ENCODE data around the gene CCL19.
A peak's percentile ranks its signal among the peaks of the same experiment; 100 is the strongest.

The CCL19 gene

GRCh38 chr9:34684816-34685215 is 6.3 kb downstream of the CCL19 start:
- H3K27ac ChIP-seq (ENCODE audit: low read depth, low read length), result no peak overlapping the region
- H3K36me3 ChIP-seq (ENCODE audit: control insufficient read depth in 1 of 2, insufficient read depth in 2 of 2, low read length in 2 of 2), result no peaks in the 10 kb centered on the region
- no peaks in the 10 kb centered on the region for H3K9me3 ChIP-seq (ENCODE audit: control insufficient read depth in 1 of 2, low read length in 2 of 2)
- no peaks in the 10 kb centered on the region for H3K27me3 ChIP-seq (ENCODE audit: control insufficient read depth in 1 of 2, insufficient read depth in 2 of 2, low read length in 2 of 2)
- H3K9ac ChIP-seq (ENCODE audit: low read depth in 1 of 2, low read length in 2 of 2), result no peak overlapping the region
- peaks cover 7 to 11% of the 10 kb centered on the region in 2 donors for H3K4me1 ChIP-seq (ENCODE audit: control insufficient read depth in 1 of 2, insufficient read depth in 2 of 2, low read length in 2 of 2)
- no peak overlapping the region for H3K4me3 ChIP-seq (ENCODE audit: low read depth in 1 of 2, low read length in 2 of 2)

GRCh38 chr9:34684145-34684544 is 6.9 kb downstream of the CCL19 start:
- Histone ChIP-seq H3K9ac (ENCODE audit: low read depth in 1 of 2, low read length in 2 of 2) (no peak overlapping the region), H3K9me3 (ENCODE audit: control insufficient read depth in 1 of 2, low read length in 2 of 2) (no peaks in the 10 kb centered on the region), H3K27me3 (ENCODE audit: control insufficient read depth in 1 of 2, insufficient read depth in 2 of 2, low read length in 2 of 2) (no peaks in the 10 kb centered on the region), H3K4me3 (ENCODE audit: low read depth in 1 of 2, low read length in 2 of 2) (no peak overlapping the region), H3K27ac (ENCODE audit: low read depth, low read length) (no peak overlapping the region), H3K36me3 (ENCODE audit: control insufficient read depth in 1 of 2, insufficient read depth in 2 of 2, low read length in 2 of 2) (no peaks in the 10 kb centered on the region), H3K4me1 (ENCODE audit: control insufficient read depth in 1 of 2, insufficient read depth in 2 of 2, low read length in 2 of 2) (peaks cover 1 to 4% of the 10 kb centered on the region in 2 donors)

DNA sequence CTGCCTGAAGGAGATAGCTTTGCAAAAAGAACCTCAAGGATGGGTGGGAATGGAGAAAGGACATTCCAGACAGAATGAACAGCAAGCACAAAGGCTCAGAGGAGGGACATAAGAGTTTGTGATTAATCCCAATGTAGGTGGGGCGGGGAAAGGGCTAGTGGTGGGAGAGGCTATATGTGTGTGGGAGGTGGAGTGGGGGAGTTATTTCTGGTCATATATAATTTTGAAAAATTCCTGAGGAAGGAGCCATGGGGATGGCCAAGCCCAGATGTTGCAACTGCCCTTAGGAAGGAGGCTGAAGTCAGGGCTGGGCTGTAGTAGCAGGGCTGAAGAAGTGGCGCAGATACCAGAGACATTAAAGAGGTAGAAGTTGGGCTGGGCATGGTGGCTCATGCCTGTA is 15.2 kb downstream of the CCL19 start:
- H3K4me3 ChIP-seq (ENCODE audit: low read depth in 1 of 2, low read length in 2 of 2), result no peak overlapping the region
- no peaks in the 10 kb centered on the region for H3K36me3 ChIP-seq (ENCODE audit: control insufficient read depth in 1 of 2, insufficient read depth in 2 of 2, low read length in 2 of 2)
- no peak overlapping the region for H3K27ac ChIP-seq (ENCODE audit: low read depth, low read length)
- H3K9ac ChIP-seq (ENCODE audit: low read depth in 1 of 2, low read length in 2 of 2), result no peak overlapping the region
- no peaks in the 10 kb centered on the region for H3K27me3 ChIP-seq (ENCODE audit: control insufficient read depth in 1 of 2, insufficient read depth in 2 of 2, low read length in 2 of 2)
- no peaks in the 10 kb centered on the region for H3K4me1 ChIP-seq (ENCODE audit: control insufficient read depth in 1 of 2, insufficient read depth in 2 of 2, low read length in 2 of 2)
- H3K9me3 ChIP-seq (ENCODE audit: control insufficient read depth in 1 of 2, low read length in 2 of 2), result no peaks in the 10 kb centered on the region

GRCh38 chr9:34675048-34675714 is 15.9 kb downstream of the CCL19 start:
- Histone ChIP-seq H3K27me3 (ENCODE audit: control insufficient read depth in 1 of 2, insufficient read depth in 2 of 2, low read length in 2 of 2) (no peaks in the 10 kb centered on the region), H3K9ac (ENCODE audit: low read depth in 1 of 2, low read length in 2 of 2) (no peak overlapping the region), H3K4me1 (ENCODE audit: control insufficient read depth in 1 of 2, insufficient read depth in 2 of 2, low read length in 2 of 2) (no peaks in the 10 kb centered on the region), H3K27ac (ENCODE audit: low read depth, low read length) (no peak overlapping the region), H3K9me3 (ENCODE audit: control insufficient read depth in 1 of 2, low read length in 2 of 2) (no peaks in the 10 kb centered on the region), H3K4me3 (ENCODE audit: low read depth in 1 of 2, low read length in 2 of 2) (no peak overlapping the region), H3K36me3 (ENCODE audit: control insufficient read depth in 1 of 2, insufficient read depth in 2 of 2, low read length in 2 of 2) (no peaks in the 10 kb centered on the region)

DNA sequence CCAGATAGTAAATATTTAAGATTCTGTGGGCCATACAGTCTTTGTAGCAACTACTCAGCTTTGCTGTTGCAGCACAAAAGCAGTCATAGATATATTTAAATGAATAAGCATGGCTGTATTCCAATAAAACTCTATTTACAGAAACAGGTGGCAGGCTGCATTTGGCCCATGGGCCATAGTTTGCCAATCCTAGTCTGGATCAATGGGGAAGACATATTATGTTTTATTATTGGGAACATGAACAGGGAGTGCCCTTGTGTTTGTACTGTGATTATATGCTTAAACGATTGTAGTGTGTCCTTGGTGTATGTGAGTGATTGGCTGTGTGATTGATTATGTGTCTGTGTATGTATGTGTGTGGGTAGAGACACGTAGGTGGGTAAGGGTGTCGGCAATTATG is 16.6 kb downstream of the CCL19 start:
- Histone ChIP-seq H3K27ac (ENCODE audit: low read depth, low read length) (no peak overlapping the region), H3K4me1 (ENCODE audit: control insufficient read depth in 1 of 2, insufficient read depth in 2 of 2, low read length in 2 of 2) (no peaks in the 10 kb centered on the region), H3K27me3 (ENCODE audit: control insufficient read depth in 1 of 2, insufficient read depth in 2 of 2, low read length in 2 of 2) (no peaks in the 10 kb centered on the region), H3K4me3 (ENCODE audit: low read depth in 1 of 2, low read length in 2 of 2) (no peak overlapping the region), H3K9ac (ENCODE audit: low read depth in 1 of 2, low read length in 2 of 2) (no peak overlapping the region), H3K36me3 (ENCODE audit: control insufficient read depth in 1 of 2, insufficient read depth in 2 of 2, low read length in 2 of 2) (no peaks in the 10 kb centered on the region), H3K9me3 (ENCODE audit: control insufficient read depth in 1 of 2, low read length in 2 of 2) (no peaks in the 10 kb centered on the region)

- H3K9me3 ChIP-seq (ENCODE audit: control insufficient read depth in 1 of 2, low read length in 2 of 2), result no peaks in the 10 kb centered on the region
- no peaks in the 10 kb centered on the region for H3K36me3 ChIP-seq (ENCODE audit: control insufficient read depth in 1 of 2, insufficient read depth in 2 of 2, low read length in 2 of 2)
- no peaks in the 10 kb centered on the region for H3K27me3 ChIP-seq (ENCODE audit: control insufficient read depth in 1 of 2, insufficient read depth in 2 of 2, low read length in 2 of 2)
- H3K4me3 ChIP-seq (ENCODE audit: low read depth in 1 of 2, low read length in 2 of 2), result no peak overlapping the region
- no peak overlapping the region for H3K9ac ChIP-seq (ENCODE audit: low read depth in 1 of 2, low read length in 2 of 2)
- H3K4me1 ChIP-seq (ENCODE audit: control insufficient read depth in 1 of 2, insufficient read depth in 2 of 2, low read length in 2 of 2), result peaks cover 0 to 1% of the 10 kb centered on the region in 2 donors
- no peak overlapping the region for H3K27ac ChIP-seq (ENCODE audit: low read depth, low read length)
Measured at GRCh38 chr9:34671307-34671706, 19.8 kb downstream of the CCL19 start.

DNA sequence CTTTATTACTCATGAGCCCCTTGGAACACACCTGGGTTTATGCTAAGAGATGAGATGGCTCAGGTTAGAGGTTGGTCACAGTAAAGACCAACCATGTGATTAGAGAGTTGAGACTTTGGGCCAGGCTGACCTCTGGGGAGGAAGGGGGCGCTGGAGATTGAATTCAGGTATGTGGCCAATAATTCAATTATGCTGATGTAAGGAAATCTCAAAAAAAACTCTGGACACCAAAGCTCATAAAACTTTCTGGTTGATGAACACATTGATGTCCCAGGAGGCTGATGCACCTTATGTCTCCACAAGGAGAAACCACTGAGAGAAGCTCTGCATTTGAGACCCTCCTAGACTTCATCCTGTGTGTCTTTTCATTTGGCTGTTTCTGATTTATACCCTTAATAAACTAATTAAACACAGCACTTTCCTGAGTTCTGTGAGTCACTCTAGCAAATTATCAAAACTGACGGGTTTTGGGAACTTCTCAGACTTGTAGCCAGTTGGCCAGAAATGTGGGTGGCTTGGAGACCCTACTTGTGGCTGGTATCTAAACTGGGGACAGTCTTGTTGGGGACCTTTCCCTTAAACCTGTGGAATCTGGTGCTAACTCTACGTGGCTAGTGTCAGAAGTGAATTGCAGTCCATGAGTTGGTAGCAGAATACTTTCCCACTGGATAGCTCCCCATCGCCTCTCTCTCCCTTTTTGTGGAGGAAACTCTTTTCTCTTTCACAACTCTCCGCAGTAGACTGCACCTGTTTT is 21.1 kb downstream of the CCL19 start:
- H3K4me1 ChIP-seq (ENCODE audit: control insufficient read depth in 1 of 2, insufficient read depth in 2 of 2, low read length in 2 of 2), result peaks cover 0 to 5% of the 10 kb centered on the region in 2 donors
- no peaks in the 10 kb centered on the region for H3K27me3 ChIP-seq (ENCODE audit: control insufficient read depth in 1 of 2, insufficient read depth in 2 of 2, low read length in 2 of 2)
- H3K27ac ChIP-seq (ENCODE audit: low read depth, low read length), result no peak overlapping the region
- H3K4me3 ChIP-seq (ENCODE audit: low read depth in 1 of 2, low read length in 2 of 2), result no peak overlapping the region
- no peaks in the 10 kb centered on the region for H3K36me3 ChIP-seq (ENCODE audit: control insufficient read depth in 1 of 2, insufficient read depth in 2 of 2, low read length in 2 of 2)
- no peak overlapping the region for H3K9ac ChIP-seq (ENCODE audit: low read depth in 1 of 2, low read length in 2 of 2)
- no peaks in the 10 kb centered on the region for H3K9me3 ChIP-seq (ENCODE audit: control insufficient read depth in 1 of 2, low read length in 2 of 2)

GRCh38 chr9:34665381-34666250 is 25.5 kb downstream of the CCL19 start:
- H3K4me3 ChIP-seq (ENCODE audit: low read depth in 1 of 2, low read length in 2 of 2), result peak overlapping the region; percentile 90 to 93
- H3K36me3 ChIP-seq (ENCODE audit: control insufficient read depth in 1 of 2, insufficient read depth in 2 of 2, low read length in 2 of 2), result no peaks in the 10 kb centered on the region
- H3K27ac ChIP-seq (ENCODE audit: low read depth, low read length), result peak overlapping the region; percentile 98
- no peaks in the 10 kb centered on the region for H3K27me3 ChIP-seq (ENCODE audit: control insufficient read depth in 1 of 2, insufficient read depth in 2 of 2, low read length in 2 of 2)
- H3K9ac ChIP-seq (ENCODE audit: low read depth in 1 of 2, low read length in 2 of 2), result peak overlapping the region; percentile 93 to 95
- H3K9me3 ChIP-seq (ENCODE audit: control insufficient read depth in 1 of 2, low read length in 2 of 2), result no peaks in the 10 kb centered on the region
- H3K4me1 ChIP-seq (ENCODE audit: control insufficient read depth in 1 of 2, insufficient read depth in 2 of 2, low read length in 2 of 2), result peaks cover 12 to 17% of the 10 kb centered on the region in 2 donors

GRCh38 chr9:34665067-34665380 is 26.1 kb downstream of the CCL19 start:
- peaks cover 15 to 19% of the 10 kb centered on the region in 2 donors for H3K4me1 ChIP-seq (ENCODE audit: control insufficient read depth in 1 of 2, insufficient read depth in 2 of 2, low read length in 2 of 2)
- H3K36me3 ChIP-seq (ENCODE audit: control insufficient read depth in 1 of 2, insufficient read depth in 2 of 2, low read length in 2 of 2), result no peaks in the 10 kb centered on the region
- no peaks in the 10 kb centered on the region for H3K27me3 ChIP-seq (ENCODE audit: control insufficient read depth in 1 of 2, insufficient read depth in 2 of 2, low read length in 2 of 2)
- H3K9me3 ChIP-seq (ENCODE audit: control insufficient read depth in 1 of 2, low read length in 2 of 2), result no peaks in the 10 kb centered on the region
- peak overlapping the region; percentile 63 to 77 for H3K9ac ChIP-seq (ENCODE audit: low read depth in 1 of 2, low read length in 2 of 2)
- peak overlapping the region; percentile 73 for H3K27ac ChIP-seq (ENCODE audit: low read depth, low read length)
- H3K4me3 ChIP-seq (ENCODE audit: low read depth in 1 of 2, low read length in 2 of 2), result peak overlapping the region; percentile 66 to 68
